Endothelial cell (in vitro differentiated cells): ENCODE measurements around the gene NPTN. TPM values are rescaled to one million over a fixed set of nuclear protein-coding genes. Genes with fewer than 3 reads are reported as not detected.

Experiments
- DNase-seq: peaks from one replicate; pipeline ENCODE4 v3.0.0; 2021; ENCODE audit warnings: low spot score
- H3K27ac Mint-ChIP-seq: one replicate; pipeline ENCODE4 v1.8.0; 2021; ENCODE audit warnings: mixed read lengths, inconsistent platforms; ENCODE audit not compliant: unreplicated experiment
- H3K27me3 Mint-ChIP-seq: one replicate; pipeline ENCODE4 v1.8.0; 2021; ENCODE audit warnings: mild to moderate bottlenecking, moderate library complexity, mixed read lengths, inconsistent platforms; ENCODE audit not compliant: unreplicated experiment
- H3K36me3 Mint-ChIP-seq: one replicate; pipeline ENCODE4 v1.8.0; 2021; ENCODE audit warnings: mild to moderate bottlenecking, low read depth, mixed read lengths, inconsistent platforms; ENCODE audit not compliant: unreplicated experiment
- H3K4me1 Mint-ChIP-seq: one replicate; pipeline ENCODE4 v1.8.0; 2021; ENCODE audit warnings: mild to moderate bottlenecking, mixed read lengths, inconsistent platforms; ENCODE audit not compliant: unreplicated experiment
- H3K4me3 Mint-ChIP-seq: one replicate; pipeline ENCODE4 v1.8.0; 2021; ENCODE audit warnings: mild to moderate bottlenecking, mixed read lengths, inconsistent platforms; ENCODE audit not compliant: unreplicated experiment
- H3K9me3 Mint-ChIP-seq: one replicate; pipeline ENCODE4 v1.8.0; 2021; ENCODE audit warnings: mixed read lengths, inconsistent platforms; ENCODE audit not compliant: unreplicated experiment
- CTCF ChIP-seq: fragments of 200-600 bp; sonication (generic); IDR thresholded peaks from one replicate; pipeline ENCODE4 v1.5.0; 2021; ENCODE audit warnings: antibody characterized with exemption; ENCODE audit not compliant: unreplicated experiment
- total RNA-seq: library from RNA; stranded (reverse); fragmentation: NEBNext Ultra II Directional; extraction: Animal tissue kit (Norgen Biotek cat#: 25700); gene quantifications from one replicate; pipeline ENCODE4 v1.2.1, GENCODE V29; 2021; ENCODE audit not compliant: unreplicated experiment

The NPTN gene
- total RNA-seq, 1 donor from 2014 or later, result 223 TPM

GRCh38 chr15:73593304-73594074 is 39.7 kb downstream of the NPTN start:
- Mint-ChIP-seq H3K4me1 (peaks cover 73% of the 10 kb centered on the region), H3K9me3 (no peaks in the 10 kb centered on the region), H3K27me3 (peaks cover 2% of the 10 kb centered on the region), H3K4me3 (peak overlapping the region; percentile 76), H3K27ac (peak overlapping the region; percentile 84), H3K36me3 (peaks cover 27% of the 10 kb centered on the region)
- DNase-seq, result no peak
- no peak for TF ChIP-seq CTCF

GRCh38 chr15:73590263-73590662 is 42.9 kb downstream of the NPTN start:
- no peak for TF ChIP-seq CTCF
- no peak overlapping the region for H3K27ac Mint-ChIP-seq
- no peaks in the 10 kb centered on the region for H3K9me3 Mint-ChIP-seq
- peaks cover 47% of the 10 kb centered on the region for H3K4me1 Mint-ChIP-seq
- H3K36me3 Mint-ChIP-seq, result peaks cover 44% of the 10 kb centered on the region
- no peak for DNase-seq
- H3K27me3 Mint-ChIP-seq, result no peaks in the 10 kb centered on the region
- no peak overlapping the region for H3K4me3 Mint-ChIP-seq

GRCh38 chr15:73589766-73590165 is 43.4 kb downstream of the NPTN start:
- Mint-ChIP-seq H3K27me3 (no peaks in the 10 kb centered on the region), H3K4me1 (peaks cover 46% of the 10 kb centered on the region), H3K4me3 (no peak overlapping the region), H3K27ac (no peak overlapping the region), H3K36me3 (peaks cover 48% of the 10 kb centered on the region), H3K9me3 (no peaks in the 10 kb centered on the region)
- DNase-seq, result no peak
- TF ChIP-seq CTCF, result no peak

GRCh38 chr15:73585871-73586654 is 47.1 kb downstream of the NPTN start:
- H3K9me3 Mint-ChIP-seq, result no peaks in the 10 kb centered on the region

More at GRCh38 chr15:73585871-73586654, 47.1 kb downstream of the NPTN start:
- Mint-ChIP-seq H3K4me1 (peaks cover 35% of the 10 kb centered on the region), H3K27me3 (no peaks in the 10 kb centered on the region), H3K4me3 (no peak overlapping the region), H3K27ac (peak overlapping the region; percentile 58), H3K36me3 (peaks cover 70% of the 10 kb centered on the region)
- no peak for DNase-seq
- no peak for TF ChIP-seq CTCF
